MM.1S (cell line): ENCODE results near the gene GLIPR2.

Source experiments
- CTCF ChIP-seq: fragments of 300-600 bp; sonication (generic); IDR thresholded peaks from 2 replicates; pipeline ENCODE4 v1.5.1; 2016; ENCODE audit warnings: antibody characterized with exemption, low read length, mixed read lengths
- EZH2 ChIP-seq: fragments of 300-600 bp; sonication (generic); optimal IDR thresholded peaks from 2 replicates; pipeline ENCODE3; 2017; ENCODE audit warnings: low read depth, mild to moderate bottlenecking, antibody characterized with exemption, low read length, mixed read lengths
- EZH2phosphoT487 ChIP-seq: fragments of 300-600 bp; sonication (generic); IDR thresholded peaks from 2 replicates; pipeline ENCODE4 v1.6.1; 2018; ENCODE audit warnings: antibody characterized with exemption, low read length

- TF ChIP-seq CTCF, result no peak
- TF ChIP-seq EZH2, result no peak
- no peak for TF ChIP-seq EZH2phosphoT487
Measured at GRCh38 chr9:36123515-36123914, 13.0 kb upstream of the GLIPR2 start.
